ENCODE measurements around the gene MRPS23.
A peak's percentile ranks its signal among the peaks of the same experiment; 100 is the strongest.

The MRPS23 gene

DNA sequence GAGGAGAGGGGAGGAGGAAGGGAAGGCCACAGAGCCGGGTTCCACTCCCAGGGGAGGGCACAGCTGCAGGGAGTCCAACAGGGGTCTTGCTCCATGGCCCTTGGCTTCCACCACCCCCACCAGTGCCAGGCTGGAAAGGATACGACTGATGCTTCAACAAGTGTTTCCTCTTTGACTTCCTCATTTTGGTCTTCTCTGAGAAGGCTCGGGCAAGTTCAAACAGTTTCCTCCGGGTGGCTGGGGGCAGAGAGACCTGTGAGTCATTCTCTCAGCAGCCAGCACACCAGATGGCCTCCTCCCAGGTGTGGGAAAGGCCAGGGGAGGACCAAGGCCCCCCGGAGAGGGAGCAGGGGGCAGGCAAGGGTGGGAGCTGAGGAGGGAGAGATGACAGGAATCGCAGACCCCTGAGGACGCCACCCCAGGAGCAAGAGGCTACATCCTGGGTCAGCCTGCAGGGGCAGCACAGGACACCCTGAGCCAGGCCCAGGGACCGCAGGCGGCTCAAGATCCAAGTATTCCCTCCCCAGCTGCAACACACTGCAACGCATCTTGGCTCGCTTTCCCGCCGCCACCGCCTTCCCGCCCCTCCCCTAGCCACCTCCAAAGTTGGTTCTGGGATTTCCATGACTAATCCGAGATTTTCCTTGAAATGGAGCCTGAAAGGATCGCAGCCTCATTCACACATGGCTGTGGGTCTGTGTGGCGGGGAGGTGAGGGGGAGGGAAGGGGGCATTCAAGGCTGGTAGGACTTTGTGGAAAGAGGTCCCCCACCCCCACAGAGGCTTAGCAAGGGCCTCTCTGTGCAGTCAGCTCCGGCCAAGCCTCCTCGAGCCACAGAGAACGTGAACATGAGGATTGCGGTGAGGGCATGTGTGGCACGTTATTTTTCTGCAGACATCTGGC, 18.4 kb upstream of the MRPS23 start:
- no peak overlapping the region for H3K4me3 ChIP-seq (ENCODE audit: low read depth, low read length)
- peak; percentile 54 for TF ChIP-seq CTCF (IDR thresholded peaks at IDR 0.05; ENCODE audit: low read depth, low read length)

DNA sequence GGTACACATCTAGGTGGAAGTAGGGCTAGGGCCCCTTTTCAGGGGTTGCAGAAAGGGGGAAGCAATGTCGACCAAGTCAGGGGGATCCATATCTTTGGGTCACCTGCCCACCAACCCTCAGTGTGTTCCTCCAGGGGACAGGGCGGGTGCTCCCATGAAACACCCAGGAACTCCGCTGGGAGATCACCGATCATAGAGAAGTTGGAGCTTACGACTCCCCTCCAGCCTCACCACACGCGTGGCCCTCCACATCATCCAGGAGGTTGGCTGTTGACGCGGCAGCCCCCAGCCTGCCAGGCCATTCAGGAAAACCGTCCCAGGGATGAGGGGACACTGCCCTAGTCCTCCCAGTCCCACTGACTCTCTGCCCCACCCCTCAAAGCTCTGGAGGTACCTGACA, 17.3 kb upstream of the MRPS23 start:
- no peak for TF ChIP-seq CTCF (IDR thresholded peaks at IDR 0.05; ENCODE audit: low read depth, low read length)

GRCh38 chr17:57866723-57867122, 16.9 kb upstream of the MRPS23 start:
- H3K4me3 ChIP-seq (ENCODE audit: low read depth, low read length) = no peak overlapping the region
- TF ChIP-seq CTCF (IDR thresholded peaks at IDR 0.05; ENCODE audit: low read depth, low read length) = no peak

More for the DNA sequence above, 17.3 kb upstream of the MRPS23 start:
- H3K4me3 ChIP-seq (ENCODE audit: low read depth, low read length) = no peak overlapping the region

DNA sequence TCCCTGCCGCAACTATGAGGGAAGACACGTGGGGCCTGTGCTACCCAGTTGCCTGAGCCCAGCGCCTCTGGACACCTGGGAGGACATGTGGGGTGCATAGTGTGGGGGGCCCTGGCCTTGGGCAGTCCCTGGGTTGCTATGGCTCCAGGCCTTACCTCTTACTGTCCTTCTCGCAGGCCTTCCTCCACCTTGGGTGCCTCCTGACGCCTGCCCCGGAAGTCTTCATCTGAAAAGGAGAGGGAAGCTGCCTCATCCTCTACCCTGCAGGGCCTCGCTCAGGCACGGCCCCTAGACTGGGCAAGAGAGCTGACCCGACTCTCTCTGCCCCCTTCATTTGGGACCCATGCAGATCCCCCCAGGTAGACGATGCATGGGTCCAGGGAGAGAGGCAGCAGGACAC, 16.5 kb upstream of the MRPS23 start:
- TF ChIP-seq CTCF (IDR thresholded peaks at IDR 0.05; ENCODE audit: low read depth, low read length) = no peak
- H3K4me3 ChIP-seq (ENCODE audit: low read depth, low read length) = no peak overlapping the region

- no peak for TF ChIP-seq CTCF (IDR thresholded peaks at IDR 0.05; ENCODE audit: low read depth, low read length)
- H3K4me3 ChIP-seq (ENCODE audit: low read depth, low read length) = no peak overlapping the region
These were observed 14.4 kb upstream of the MRPS23 start for GRCh38 chr17:57864273-57864672.

- H3K4me3 ChIP-seq (ENCODE audit: low read depth, low read length) = no peak overlapping the region
- no peak for TF ChIP-seq CTCF (IDR thresholded peaks at IDR 0.05; ENCODE audit: low read depth, low read length)
These were observed 13.1 kb upstream of the MRPS23 start for GRCh38 chr17:57862694-57863667.

Data from WI38 (cell line).